HT-29 (cell line): ENCODE data around the gene FHOD3. TPM values are rescaled to one million over a fixed set of nuclear protein-coding genes. Genes with fewer than 3 reads are reported as not detected.

ENCODE experiments used
- DNase-seq: peaks from one replicate; pipeline ENCODE4 v3.0.0-alpha.2; 2015; ENCODE audit warnings: low spot score
- total RNA-seq: library from RNA; depleted of rRNA; stranded (reverse); fragments of >200 nt; shearing (Covaris generic); gene quantifications from 2 replicates; pipeline ENCODE4 v1.2.3, GENCODE V29; 2014; rRNA removed

FHOD3 gene
- total RNA-seq, result not detected in 2 replicates

GRCh38 chr18:36297417-36298125 is at the start of gene FHOD3:
Gene FHOD3, plus strand, starts transcription at chr18:36297713. Its CDS starts 123 bp downstream, at chr18:36297836.
- no peak for DNase-seq

GRCh38 chr18:36249392-36249791 is 48.1 kb upstream of the FHOD3 start:
- no peak for DNase-seq

GRCh38 chr18:36250827-36251226 is 46.7 kb upstream of the FHOD3 start:
- no peak for DNase-seq

- no peak for DNase-seq
Observed at GRCh38 chr18:36255072-36255698, 42.3 kb upstream of the FHOD3 start.

GRCh38 chr18:36256094-36256493 is 41.4 kb upstream of the FHOD3 start:
- DNase-seq, result no peak

GRCh38 chr18:36262971-36263370 is 34.5 kb upstream of the FHOD3 start:
- DNase-seq, result no peak

GRCh38 chr18:36264283-36264682 is 33.2 kb upstream of the FHOD3 start:
- no peak for DNase-seq

- no peak for DNase-seq
Observed at GRCh38 chr18:36265015-36265414, 32.5 kb upstream of the FHOD3 start.

- DNase-seq, result no peak
Observed at GRCh38 chr18:36269157-36269556, 28.4 kb upstream of the FHOD3 start.

- DNase-seq, result no peak
Observed at GRCh38 chr18:36271153-36271552, 26.4 kb upstream of the FHOD3 start.

- no peak for DNase-seq
Observed at GRCh38 chr18:36273347-36273746, 24.2 kb upstream of the FHOD3 start.

GRCh38 chr18:36274083-36274715 is 23.3 kb upstream of the FHOD3 start:
- no peak for DNase-seq

- DNase-seq, result no peak
Observed at GRCh38 chr18:36275561-36275960, 22.0 kb upstream of the FHOD3 start.

GRCh38 chr18:36279001-36279400 is 18.5 kb upstream of the FHOD3 start:
- no peak for DNase-seq

GRCh38 chr18:36281936-36282335 is 15.6 kb upstream of the FHOD3 start:
- no peak for DNase-seq

GRCh38 chr18:36283448-36283847 is 14.1 kb upstream of the FHOD3 start:
- no peak for DNase-seq

- no peak for DNase-seq
Observed at GRCh38 chr18:36284268-36284667, 13.2 kb upstream of the FHOD3 start.

- peak; percentile 63 for DNase-seq
Observed at GRCh38 chr18:36284671-36285295, 12.7 kb upstream of the FHOD3 start.

- DNase-seq, result no peak
Observed at GRCh38 chr18:36287653-36288052, 9.9 kb upstream of the FHOD3 start.

- DNase-seq, result no peak
Observed at GRCh38 chr18:36288689-36289088, 8.8 kb upstream of the FHOD3 start.

GRCh38 chr18:36294031-36294430 is 3.5 kb upstream of the FHOD3 start:
- DNase-seq, result no peak

GRCh38 chr18:36295214-36295613 is 2.3 kb upstream of the FHOD3 start:
- DNase-seq, result no peak
